GM19193 (cell line): ENCODE results near the gene CTNNAL1.

ENCODE experiments used
- POLR2A ChIP-seq: IDR thresholded peaks from 4 replicates; pipeline ENCODE4 v1.6.1; 2011; ENCODE audit not compliant: insufficient read depth, insufficient read length; ENCODE audit errors: extremely low read depth

The CTNNAL1 gene

GRCh38 chr9:109013679-109014607 is 644 bp upstream of the CTNNAL1 start:
- TF ChIP-seq POLR2A: no peak

DNA sequence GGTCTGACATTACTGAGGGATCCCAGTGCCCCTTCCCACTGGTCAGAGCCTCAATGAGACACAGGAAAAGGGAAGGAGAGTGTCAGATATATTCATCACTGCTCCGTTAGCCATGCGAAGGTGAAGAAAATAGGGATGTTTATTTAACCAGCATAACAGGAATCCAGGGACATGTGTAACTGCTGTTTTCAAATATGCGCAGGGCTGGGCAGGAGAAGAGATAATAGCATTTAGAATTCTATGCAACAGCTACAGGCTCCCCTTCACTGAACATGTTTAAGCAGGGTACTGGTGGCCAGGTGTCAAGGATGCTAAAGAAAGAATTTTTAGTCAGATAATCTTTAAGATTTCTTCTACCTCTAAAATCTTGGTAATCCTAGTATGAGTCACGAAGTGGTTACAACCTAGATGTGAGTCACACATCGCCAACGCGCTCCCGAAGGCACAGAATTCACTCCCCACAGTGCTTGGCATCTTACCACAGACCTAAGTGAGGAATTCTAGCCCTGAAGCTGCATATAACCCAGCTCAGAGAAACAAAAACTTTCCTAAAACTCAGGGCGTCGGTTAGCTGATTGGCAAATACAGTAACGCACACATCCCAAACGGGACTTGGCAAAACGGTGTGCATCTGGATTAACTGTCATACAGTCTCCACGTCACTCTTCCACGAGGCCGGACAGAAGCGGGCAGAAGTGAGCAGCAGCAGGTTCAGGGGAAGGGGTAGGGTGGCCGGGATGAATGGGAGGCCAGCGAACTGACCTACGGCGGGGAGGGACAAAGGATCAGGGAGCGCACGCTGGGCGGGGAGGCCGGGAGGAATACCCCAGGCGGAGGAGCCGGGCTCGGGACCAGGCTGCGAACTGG is 1.1 kb downstream of the CTNNAL1 start:
- no peak for TF ChIP-seq POLR2A

- no peak for TF ChIP-seq POLR2A
Measured at GRCh38 chr9:109011231-109011671, 2.0 kb downstream of the CTNNAL1 start.

DNA sequence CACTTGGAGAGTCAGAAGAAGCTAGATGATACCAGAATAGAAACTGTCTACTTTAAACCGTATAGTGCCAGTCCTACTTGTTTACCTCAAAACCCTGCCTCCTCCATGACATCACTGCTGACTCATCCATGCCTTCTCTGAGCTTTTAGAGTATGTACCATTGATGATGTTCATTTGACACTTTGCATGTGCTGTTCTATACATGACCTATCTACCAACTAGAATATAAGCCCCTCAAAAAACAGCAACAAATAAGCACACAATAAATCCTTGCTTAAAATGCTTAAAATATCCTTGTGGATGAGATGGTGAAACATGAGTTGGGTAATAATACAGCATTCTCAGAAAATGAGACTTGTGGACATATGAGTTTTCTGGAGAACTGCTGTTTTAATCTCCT is 2.6 kb downstream of the CTNNAL1 start:
- no peak for TF ChIP-seq POLR2A

DNA sequence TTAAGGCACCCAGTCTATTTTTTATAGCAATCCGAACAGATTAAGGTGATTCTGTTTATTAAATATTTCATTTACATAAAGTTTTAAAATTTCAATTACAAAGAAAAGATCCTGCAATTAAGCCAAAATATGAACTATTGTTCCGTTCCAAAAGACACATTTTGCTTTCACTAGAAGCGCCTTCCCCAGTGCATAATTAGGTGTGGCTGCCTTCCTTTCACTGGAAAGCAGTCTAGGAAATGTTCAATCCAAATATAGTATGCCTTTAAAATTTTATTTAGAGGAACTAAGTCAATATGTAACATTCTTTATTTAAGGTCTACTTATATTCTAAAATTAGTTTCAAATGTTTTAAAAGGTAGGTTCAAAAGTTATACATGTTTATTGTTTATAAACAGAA is 7.6 kb downstream of the CTNNAL1 start:
- TF ChIP-seq POLR2A: no peak

GRCh38 chr9:109003116-109003515 is 10.2 kb downstream of the CTNNAL1 start:
- no peak for TF ChIP-seq POLR2A

- no peak for TF ChIP-seq POLR2A
Measured at GRCh38 chr9:109002141-109002540, 11.2 kb downstream of the CTNNAL1 start.

GRCh38 chr9:109001275-109001676 is 12.0 kb downstream of the CTNNAL1 start:
- TF ChIP-seq POLR2A: no peak

GRCh38 chr9:108997112-108997511 is 16.2 kb downstream of the CTNNAL1 start:
- no peak for TF ChIP-seq POLR2A

- TF ChIP-seq POLR2A: no peak
Measured at GRCh38 chr9:108996643-108997042, 16.7 kb downstream of the CTNNAL1 start.

GRCh38 chr9:108994695-108995094 is 18.6 kb downstream of the CTNNAL1 start:
- TF ChIP-seq POLR2A: no peak

DNA sequence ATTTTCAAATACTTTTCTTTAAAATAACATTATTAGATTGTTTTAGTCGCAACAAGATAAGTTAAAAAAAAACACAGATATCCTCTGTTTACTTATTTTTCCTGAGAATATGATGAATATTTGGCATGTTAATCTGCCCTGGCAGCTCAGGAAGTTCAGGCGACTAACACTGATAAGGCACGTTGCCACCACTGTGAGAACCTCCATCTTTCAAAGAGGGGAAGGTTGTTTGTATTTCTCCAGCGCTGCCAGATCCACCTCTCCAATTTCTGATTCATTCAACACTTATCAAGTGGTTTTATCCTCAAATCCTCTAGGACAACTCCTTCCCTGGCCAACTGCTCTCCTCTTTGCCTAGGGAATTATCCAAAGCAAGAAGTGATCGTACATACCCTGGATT is 21.8 kb downstream of the CTNNAL1 start:
- no peak for TF ChIP-seq POLR2A

- no peak for TF ChIP-seq POLR2A
Measured at GRCh38 chr9:108983885-108984284, 29.4 kb downstream of the CTNNAL1 start.

DNA sequence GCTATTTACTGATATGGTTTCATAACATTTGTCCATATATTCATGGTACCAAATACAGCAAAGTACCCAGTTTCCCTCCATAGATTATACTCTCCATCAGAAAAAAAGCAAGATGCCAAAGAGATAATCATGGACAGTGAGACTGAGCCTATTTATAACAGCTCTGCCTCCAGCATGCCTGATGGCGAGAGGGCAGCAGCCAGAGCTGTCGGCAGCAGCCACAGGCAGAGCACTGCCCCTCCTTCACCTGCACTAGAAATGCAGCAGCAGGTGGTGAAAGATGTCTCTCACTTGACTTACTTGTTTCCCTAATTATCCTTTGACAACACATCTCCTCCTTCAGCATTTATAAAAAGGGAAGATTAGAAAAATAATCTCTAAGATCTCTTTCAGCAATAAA is 32.4 kb downstream of the CTNNAL1 start:
- TF ChIP-seq POLR2A: no peak

DNA sequence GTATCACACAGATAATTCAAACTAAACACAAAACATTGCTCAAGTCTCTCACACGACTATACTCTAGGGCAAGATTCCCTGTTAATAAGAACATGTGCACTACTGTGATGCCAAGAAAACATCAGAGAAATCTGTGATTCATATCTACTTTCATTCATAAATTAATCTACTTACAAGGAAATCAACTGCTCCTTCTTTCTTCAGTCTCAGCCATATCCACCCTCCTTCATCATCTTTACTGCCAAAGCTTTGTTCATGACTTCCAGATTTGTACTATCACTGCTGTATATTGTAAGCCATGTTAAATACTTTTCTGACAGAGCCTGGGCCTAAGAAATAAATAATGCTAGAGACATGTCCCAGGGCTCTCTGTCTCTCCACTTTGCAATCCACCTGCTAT is 35.1 kb downstream of the CTNNAL1 start:
- TF ChIP-seq POLR2A: no peak
